ENCODE measurements around the gene DXO.

DNA sequence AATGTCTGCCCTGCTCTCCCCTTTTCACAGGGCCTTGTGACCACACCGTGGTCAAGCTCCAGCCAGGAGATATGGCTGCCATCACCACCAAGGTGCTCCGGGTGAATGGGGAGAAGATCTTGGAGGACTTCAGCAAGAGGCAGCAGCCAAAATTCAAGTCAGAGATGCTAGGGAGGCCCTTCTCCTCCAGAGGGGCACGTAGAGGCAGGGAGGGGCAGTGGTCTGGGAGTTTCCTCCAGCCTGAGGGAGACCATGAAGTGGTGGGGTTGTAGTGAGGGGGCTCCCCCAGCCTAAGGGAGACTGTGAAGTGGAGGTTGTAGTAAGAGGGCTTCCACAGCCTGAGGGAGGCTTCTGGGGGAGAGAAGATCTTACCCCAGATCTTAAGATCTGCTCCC is 4.0 kb downstream of the DXO start:
- TF ChIP-seq, protein P1, sequence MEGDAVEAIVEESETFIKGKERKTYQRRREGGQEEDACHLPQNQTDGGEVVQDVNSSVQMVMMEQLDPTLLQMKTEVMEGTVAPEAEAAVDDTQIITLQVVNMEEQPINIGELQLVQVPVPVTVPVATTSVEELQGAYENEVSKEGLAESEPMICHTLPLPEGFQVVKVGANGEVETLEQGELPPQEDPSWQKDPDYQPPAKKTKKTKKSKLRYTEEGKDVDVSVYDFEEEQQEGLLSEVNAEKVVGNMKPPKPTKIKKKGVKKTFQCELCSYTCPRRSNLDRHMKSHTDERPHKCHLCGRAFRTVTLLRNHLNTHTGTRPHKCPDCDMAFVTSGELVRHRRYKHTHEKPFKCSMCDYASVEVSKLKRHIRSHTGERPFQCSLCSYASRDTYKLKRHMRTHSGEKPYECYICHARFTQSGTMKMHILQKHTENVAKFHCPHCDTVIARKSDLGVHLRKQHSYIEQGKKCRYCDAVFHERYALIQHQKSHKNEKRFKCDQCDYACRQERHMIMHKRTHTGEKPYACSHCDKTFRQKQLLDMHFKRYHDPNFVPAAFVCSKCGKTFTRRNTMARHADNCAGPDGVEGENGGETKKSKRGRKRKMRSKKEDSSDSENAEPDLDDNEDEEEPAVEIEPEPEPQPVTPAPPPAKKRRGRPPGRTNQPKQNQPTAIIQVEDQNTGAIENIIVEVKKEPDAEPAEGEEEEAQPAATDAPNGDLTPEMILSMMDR (IDR thresholded peaks at IDR 0.05; ENCODE audit: insufficient read depth, low read length, poor library complexity, severe bottlenecking) = no peak
- TF ChIP-seq EZH2phosphoT487 (conservative IDR thresholded peaks at IDR 0.05; ENCODE audit: low read length) = no peak

Data from SU-DHL-6 (cell line).